GM13976 (cell line): ENCODE data around the gene C12orf60.

Experiments used
- DNase-seq: peaks from one replicate; pipeline ENCODE4 v3.0.0; 2012; ENCODE audit warnings: low spot score
- in situ Hi-C: fragments of 300-500 bp; cut with MboI; formaldehyde crosslinking; loops from one replicate; pipeline ENCODE4 v1.12.0; 2022; ENCODE audit warnings: low sequenced_read_pairs, mixed read lengths, inconsistent platforms; ENCODE audit not compliant: unreplicated experiment
- TF ChIP-seq, protein P1 (sequence below): IDR thresholded peaks from 2 replicates; pipeline ENCODE4 v1.5.1; 2012; ENCODE audit warnings: borderline replicate concordance, mild to moderate bottlenecking; ENCODE audit not compliant: insufficient read depth; ENCODE audit errors: extremely low read depth, missing control alignments, control extremely low read depth

C12orf60 gene

DNA sequence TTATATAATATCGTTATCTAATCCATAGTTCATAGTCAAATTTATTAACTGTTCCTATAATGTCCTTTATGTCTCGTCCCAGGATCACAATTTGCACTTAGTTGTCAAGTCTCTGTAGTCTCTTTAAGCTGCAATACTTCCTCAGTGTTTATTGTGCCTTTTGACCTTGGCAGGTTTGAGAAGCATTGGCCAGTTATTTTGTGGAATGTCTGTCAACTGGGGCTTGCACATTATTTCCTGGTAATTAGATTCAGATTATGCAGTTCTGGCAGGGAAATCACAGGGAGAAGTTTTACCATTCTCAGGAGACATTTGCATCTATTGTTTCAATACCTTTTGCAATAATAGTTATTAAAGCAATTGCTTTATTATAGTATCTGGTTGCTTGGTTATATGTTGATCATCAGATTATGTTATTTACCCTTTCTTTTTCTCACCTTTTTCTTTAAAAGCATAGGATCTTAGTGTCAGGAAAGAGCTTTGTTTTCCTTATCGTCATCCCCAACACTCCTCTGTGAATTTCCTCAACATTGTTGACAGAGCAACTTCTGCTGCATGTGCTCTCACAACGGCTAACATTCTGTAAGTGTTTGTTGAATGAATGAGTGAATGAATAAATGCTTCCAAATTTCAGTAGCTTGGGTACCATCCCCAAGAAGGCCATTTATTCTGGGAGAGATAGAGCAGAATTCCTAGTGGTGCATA lies 43.6 kb downstream of the C12orf60 start:
- no peak for DNase-seq
- TF ChIP-seq, protein P1, sequence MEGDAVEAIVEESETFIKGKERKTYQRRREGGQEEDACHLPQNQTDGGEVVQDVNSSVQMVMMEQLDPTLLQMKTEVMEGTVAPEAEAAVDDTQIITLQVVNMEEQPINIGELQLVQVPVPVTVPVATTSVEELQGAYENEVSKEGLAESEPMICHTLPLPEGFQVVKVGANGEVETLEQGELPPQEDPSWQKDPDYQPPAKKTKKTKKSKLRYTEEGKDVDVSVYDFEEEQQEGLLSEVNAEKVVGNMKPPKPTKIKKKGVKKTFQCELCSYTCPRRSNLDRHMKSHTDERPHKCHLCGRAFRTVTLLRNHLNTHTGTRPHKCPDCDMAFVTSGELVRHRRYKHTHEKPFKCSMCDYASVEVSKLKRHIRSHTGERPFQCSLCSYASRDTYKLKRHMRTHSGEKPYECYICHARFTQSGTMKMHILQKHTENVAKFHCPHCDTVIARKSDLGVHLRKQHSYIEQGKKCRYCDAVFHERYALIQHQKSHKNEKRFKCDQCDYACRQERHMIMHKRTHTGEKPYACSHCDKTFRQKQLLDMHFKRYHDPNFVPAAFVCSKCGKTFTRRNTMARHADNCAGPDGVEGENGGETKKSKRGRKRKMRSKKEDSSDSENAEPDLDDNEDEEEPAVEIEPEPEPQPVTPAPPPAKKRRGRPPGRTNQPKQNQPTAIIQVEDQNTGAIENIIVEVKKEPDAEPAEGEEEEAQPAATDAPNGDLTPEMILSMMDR: no peak
- in situ Hi-C loops: no loop called here

DNA sequence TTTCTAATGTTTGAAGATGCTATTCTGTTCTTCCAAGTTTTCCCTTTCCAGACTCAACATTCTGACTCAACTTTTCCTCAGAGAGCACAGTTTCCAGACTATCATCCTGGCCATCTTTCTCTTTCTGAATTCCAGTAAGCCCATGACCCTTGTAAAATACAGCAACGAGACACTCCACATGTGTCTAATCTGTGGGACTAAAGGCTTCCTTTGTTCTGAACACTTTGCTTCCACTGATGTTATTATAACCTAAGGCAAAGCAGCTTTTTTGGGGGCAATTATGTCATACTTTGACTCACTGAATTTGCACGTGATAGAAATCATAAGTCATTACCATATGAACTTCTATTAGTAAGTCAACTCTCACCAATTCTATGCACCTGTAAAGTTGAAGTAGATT lies 46.2 kb downstream of the C12orf60 start:
- DNase-seq: no peak
- TF ChIP-seq, protein P1: no peak
- in situ Hi-C loops: no loop called here

DNA sequence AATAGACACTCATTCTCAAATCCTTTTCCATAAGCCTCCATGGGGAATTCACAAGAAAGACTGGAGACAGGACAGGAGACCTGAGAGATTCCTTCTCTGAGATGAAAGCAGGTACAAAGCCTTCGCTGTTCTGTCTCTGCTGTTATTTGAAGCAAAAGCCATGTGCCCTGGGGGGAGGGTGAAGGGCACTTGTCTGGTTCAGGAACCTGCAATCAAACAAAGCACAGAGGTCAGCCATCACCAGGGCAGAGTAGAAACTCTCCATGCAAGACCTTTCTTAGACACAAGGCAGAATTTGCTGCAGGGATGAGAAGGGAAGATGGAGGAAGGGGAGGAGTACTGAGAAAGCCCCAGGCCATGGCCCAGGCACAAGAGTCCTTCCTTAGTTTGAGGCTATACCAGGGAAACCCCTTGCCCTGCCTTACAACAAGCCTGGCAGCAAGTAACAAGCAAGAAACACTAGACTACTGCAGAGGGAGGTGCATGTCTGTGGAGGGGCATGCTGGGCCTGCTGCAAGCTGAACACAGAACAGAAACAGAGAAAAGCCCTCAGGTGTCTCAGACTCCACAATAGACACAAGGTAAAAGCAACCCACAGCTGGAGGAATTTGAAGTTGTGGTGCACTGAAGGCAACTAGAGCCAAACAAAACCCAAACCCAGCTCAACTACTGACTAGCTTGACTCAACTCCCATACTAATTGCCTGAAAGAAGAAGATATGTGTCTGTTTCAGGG lies 47.6 kb downstream of the C12orf60 start:
- TF ChIP-seq, protein P1: no peak
- in situ Hi-C loops: no loop called here
- no peak for DNase-seq

DNA sequence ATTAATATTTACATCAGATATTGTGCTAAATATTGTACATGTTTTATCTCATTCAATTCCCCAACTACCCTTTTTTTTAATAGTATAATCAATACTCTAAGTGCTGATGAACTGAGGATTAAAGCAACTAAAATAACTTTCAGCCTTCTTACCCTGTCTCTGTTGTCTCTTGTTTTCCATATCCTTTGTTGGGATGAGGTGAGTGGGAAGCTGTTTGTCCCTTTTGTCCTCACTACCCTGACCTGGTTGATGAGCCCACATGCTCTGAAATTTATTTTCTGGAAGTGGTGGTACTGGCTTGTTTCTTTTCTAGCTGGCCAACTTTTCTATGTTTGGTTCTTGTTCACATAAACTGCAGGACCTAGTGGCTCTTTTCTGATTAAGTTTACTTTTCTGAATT lies 49.4 kb downstream of the C12orf60 start:
- no peak for DNase-seq
- TF ChIP-seq, protein P1: no peak
- in situ Hi-C loops: no loop called here

DNA sequence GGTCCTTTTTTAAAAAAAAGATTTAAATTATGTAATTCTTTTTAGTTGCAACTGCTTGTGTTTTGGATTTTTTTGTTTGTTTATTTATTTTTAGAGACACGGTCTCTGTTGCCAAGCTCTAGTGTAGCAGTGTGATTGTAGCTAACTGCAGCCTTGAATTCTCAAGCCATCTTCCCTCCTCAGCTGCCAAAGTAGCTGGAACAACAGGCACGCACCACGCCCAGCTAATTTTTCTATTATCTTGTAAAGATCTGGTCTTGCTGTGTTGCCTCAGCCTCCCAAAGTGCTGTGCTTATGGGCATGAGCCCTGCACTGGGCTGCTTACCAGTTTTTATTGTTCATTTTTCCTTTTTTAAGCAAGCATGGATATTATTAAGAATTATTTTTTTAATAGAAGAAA lies 50.5 kb downstream of the C12orf60 start:
- no peak for DNase-seq
- TF ChIP-seq, protein P1: no peak
- in situ Hi-C loops: no loop called here

DNA sequence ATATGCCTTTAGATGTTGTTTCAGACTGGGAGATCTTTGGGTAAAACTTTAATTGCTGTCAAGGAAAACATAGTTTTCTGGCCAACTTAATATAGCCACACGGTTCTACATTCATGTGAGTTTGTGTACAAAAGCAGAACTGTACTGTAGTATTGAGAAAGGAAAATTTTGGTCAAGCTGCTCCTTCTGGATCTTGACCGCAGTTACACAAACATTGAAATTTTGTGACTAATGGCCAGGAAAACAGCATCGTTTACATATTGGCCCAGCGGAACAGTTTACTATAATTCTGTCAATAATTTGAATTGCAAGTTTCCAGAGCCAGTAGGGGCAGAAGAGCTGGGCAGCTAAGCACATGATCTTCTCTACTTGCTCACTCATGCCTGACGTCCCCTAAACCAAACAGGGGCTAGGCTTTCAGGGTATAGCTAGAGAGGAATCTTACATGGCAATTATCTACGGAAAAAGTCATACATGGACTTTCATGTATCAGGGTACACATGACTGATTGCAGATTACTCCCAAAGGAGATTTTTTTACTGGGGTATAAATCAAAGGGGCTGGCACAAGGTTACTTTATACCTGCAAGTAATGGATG lies 51.2 kb downstream of the C12orf60 start:
- in situ Hi-C loops: no loop called here
- TF ChIP-seq, protein P1: no peak
- no peak for DNase-seq
